Type B pancreatic cell (in vitro differentiated cells): ENCODE data around the gene DNAI1. TPM values are rescaled to one million over a fixed set of nuclear protein-coding genes. Genes with fewer than 3 reads are reported as not detected.

Source experiments
- DNase-seq: peaks from one replicate; pipeline ENCODE4 v3.0.0; 2021; ENCODE audit warnings: mixed read lengths; ENCODE audit not compliant: unreplicated experiment; ENCODE audit errors: extremely low spot score
- H3K27ac Mint-ChIP-seq: 2 replicates; pipeline ENCODE4 v1.8.0; 2021; ENCODE audit warnings: mild to moderate bottlenecking, mixed read lengths
- H3K27me3 Mint-ChIP-seq: 2 replicates; pipeline ENCODE4 v1.8.0; 2021; ENCODE audit warnings: mixed read lengths
- H3K36me3 Mint-ChIP-seq: 2 replicates; pipeline ENCODE4 v1.8.0; 2021; ENCODE audit warnings: mixed read lengths
- H3K4me1 Mint-ChIP-seq: one replicate; pipeline ENCODE4 v1.8.0; 2021; ENCODE audit warnings: mixed read lengths; ENCODE audit not compliant: unreplicated experiment
- H3K4me3 Mint-ChIP-seq: 2 replicates; pipeline ENCODE4 v1.8.0; 2021; ENCODE audit warnings: mild to moderate bottlenecking, mixed read lengths
- H3K9me3 Mint-ChIP-seq: 2 replicates; pipeline ENCODE4 v1.8.0; 2021; ENCODE audit warnings: mixed read lengths
- CTCF ChIP-seq: fragments of 200-600 bp; sonication (generic); conservative IDR thresholded peaks from 2 replicates; pipeline ENCODE4 v1.5.0; 2021; ENCODE audit warnings: antibody characterized with exemption, mild to moderate bottlenecking
- total RNA-seq: library from RNA; stranded (reverse); gene quantifications from 2 replicates; pipeline ENCODE4 v1.2.1, GENCODE V29; 2021; ENCODE audit warnings: low replicate concordance

Gene DNAI1
- total RNA-seq, 1 donor from 2014 or later = 4.4 TPM

DNA sequence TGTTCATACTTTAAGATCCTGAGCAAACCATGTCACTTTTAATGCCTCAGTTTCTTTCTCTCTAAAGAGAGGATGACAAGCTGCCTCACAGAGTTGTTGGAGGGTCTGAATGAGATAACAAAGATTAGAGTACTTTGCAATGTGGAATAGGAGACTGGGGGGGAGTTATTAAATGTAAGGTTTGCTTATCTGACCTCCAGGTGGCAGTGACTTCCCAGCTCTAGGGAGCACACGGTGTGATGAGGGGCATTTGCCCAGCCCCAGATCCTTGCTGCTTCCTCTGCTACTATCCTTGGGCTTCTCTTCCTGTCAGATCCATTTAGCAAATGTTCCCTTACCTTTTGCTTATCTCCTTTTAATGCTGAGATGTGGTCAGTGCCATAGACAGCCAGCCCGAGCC, 33.4 kb downstream of the DNAI1 start:
- Mint-ChIP-seq H3K9me3 (no peaks in the 10 kb centered on the region), H3K27me3 (peaks cover 7% of the 10 kb centered on the region), H3K36me3 (no peaks in the 10 kb centered on the region), H3K4me1 (no peaks in the 10 kb centered on the region), H3K27ac (no peak overlapping the region), H3K4me3 (no peak overlapping the region)
- no peak for TF ChIP-seq CTCF
- DNase-seq = no peak

DNA sequence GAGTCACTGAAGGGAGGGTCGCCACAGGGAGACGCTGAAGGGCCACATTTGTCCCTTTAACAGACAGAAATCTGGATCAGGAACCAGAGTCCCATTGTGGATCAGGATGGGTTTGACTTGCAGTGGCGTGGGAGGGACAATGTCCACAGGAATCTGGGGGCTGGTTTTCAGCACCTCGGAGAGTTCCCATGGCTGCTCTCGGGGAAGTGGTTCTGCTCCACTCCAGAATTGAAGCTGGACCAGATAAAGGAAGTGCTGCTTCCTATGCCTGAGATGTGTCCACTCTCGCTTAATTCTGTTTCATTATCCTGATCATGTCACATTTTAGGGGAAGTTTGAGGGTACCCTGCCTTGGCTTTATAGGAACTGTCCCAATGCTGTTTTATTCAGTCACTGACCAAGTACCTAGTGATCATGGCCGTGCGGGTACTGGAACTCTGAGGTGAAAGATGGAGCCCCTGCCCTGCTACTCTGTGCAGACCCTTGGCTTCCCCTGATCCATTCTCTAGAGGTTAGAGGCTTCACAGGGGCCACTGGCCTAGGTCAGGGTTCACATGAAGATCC, 35.4 kb downstream of the DNAI1 start:
- no peaks in the 10 kb centered on the region for H3K36me3 Mint-ChIP-seq
- H3K9me3 Mint-ChIP-seq = no peaks in the 10 kb centered on the region
- peaks cover 14% of the 10 kb centered on the region for H3K27me3 Mint-ChIP-seq
- H3K27ac Mint-ChIP-seq = no peak overlapping the region
- DNase-seq = no peak
- no peak for TF ChIP-seq CTCF
- H3K4me1 Mint-ChIP-seq = no peaks in the 10 kb centered on the region
- no peak overlapping the region for H3K4me3 Mint-ChIP-seq

DNA sequence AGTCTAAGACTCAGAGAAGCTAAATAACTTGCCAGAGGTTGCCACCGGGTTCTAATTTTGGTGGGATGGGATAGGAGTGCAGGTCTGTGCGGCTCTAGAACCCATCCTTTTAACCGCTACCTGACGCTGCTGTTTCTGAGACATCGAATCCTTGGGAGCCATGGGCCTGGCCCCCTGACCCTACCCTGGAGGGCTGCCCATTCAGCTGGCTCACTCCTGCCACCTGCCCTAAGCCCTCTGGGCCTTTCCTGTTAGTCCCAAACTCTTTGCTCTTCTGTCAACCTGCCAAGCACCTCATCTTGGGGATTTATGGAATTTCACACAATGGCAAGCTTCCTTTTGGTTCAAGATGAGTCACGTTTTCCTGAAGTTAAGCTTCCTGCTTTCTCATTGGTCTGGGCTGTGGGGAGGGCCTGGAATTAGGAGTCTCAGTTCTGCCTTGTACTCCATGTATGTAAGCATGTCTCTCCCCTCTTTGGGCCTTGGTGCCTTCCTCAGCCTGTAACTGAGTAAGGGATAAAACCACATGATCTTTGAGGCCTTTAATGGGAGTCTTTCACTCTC, 37.6 kb downstream of the DNAI1 start:
- no peak for DNase-seq
- H3K27ac Mint-ChIP-seq = no peak overlapping the region
- H3K9me3 Mint-ChIP-seq = no peaks in the 10 kb centered on the region
- no peak for TF ChIP-seq CTCF
- peaks cover 30% of the 10 kb centered on the region for H3K27me3 Mint-ChIP-seq
- no peaks in the 10 kb centered on the region for H3K4me1 Mint-ChIP-seq
- H3K4me3 Mint-ChIP-seq = no peak overlapping the region
- no peaks in the 10 kb centered on the region for H3K36me3 Mint-ChIP-seq

- Mint-ChIP-seq H3K27me3 (peaks cover 40% of the 10 kb centered on the region), H3K9me3 (no peaks in the 10 kb centered on the region), H3K4me3 (no peak overlapping the region), H3K4me1 (no peaks in the 10 kb centered on the region), H3K36me3 (no peaks in the 10 kb centered on the region), H3K27ac (no peak overlapping the region)
- TF ChIP-seq CTCF = no peak
- no peak for DNase-seq
These were observed 39.9 kb downstream of the DNAI1 start for GRCh38 chr9:34498553-34498952.

DNA sequence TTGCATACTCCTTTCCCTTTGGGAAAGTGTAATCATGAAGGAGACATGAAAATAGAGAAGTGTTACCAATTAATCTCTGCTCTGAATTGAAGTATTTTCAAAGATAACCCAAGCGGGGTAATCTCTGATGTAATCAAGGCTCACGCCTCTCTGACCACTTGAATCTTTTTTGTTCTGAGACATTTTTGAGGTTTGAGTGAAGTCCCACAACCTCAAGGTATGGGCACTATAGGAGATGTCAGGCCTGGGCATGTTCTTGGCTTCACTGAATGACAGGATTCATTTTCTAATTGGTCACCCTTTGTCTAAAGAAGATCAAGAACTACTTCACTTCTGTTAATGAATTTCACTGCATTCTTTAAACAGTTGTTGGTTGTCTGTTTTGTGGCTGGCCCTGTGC, 40.5 kb downstream of the DNAI1 start:
- DNase-seq = no peak
- no peak for TF ChIP-seq CTCF
- Mint-ChIP-seq H3K36me3 (no peaks in the 10 kb centered on the region), H3K27me3 (peaks cover 43% of the 10 kb centered on the region), H3K4me3 (no peak overlapping the region), H3K27ac (no peak overlapping the region), H3K9me3 (no peaks in the 10 kb centered on the region), H3K4me1 (no peaks in the 10 kb centered on the region)
